Adipose tissue (tissue), 3 donors: ENCODE results near the gene TAF4. TPM values are rescaled to one million over a fixed set of nuclear protein-coding genes. Genes with fewer than 3 reads are reported as not detected.

Experiments
- H3K27ac ChIP-seq: one replicate; pipeline ENCODE4 v1.5.1; 2013; ENCODE audit warnings: low read depth, low read length
- WGBS, 3 donors: extraction: QIAGEN DNeasy Blood & Tissue Kit; methylation state at CpG; one replicate each; pipeline ENCODE4 v1.1.7; 2013; 5-methylcytosine and 5-hydroxymethylcytosine counted together
- polyA plus RNA-seq, 3 donors: library from polyadenylated mRNA; stranded (reverse); fragments of 200-250 nt; gene quantifications; one replicate each; pipeline ENCODE4 v1.2.3, GENCODE V29; 2013
- donor health status: healthy with polysubstance abuse.
- donor health status: Bipolar disorder and iron deficiency.
- donor health status: healthy.

The TAF4 gene
- polyA plus RNA-seq, 3 donors = 4.5 to 5.8 (median 5.0) TPM

DNA sequence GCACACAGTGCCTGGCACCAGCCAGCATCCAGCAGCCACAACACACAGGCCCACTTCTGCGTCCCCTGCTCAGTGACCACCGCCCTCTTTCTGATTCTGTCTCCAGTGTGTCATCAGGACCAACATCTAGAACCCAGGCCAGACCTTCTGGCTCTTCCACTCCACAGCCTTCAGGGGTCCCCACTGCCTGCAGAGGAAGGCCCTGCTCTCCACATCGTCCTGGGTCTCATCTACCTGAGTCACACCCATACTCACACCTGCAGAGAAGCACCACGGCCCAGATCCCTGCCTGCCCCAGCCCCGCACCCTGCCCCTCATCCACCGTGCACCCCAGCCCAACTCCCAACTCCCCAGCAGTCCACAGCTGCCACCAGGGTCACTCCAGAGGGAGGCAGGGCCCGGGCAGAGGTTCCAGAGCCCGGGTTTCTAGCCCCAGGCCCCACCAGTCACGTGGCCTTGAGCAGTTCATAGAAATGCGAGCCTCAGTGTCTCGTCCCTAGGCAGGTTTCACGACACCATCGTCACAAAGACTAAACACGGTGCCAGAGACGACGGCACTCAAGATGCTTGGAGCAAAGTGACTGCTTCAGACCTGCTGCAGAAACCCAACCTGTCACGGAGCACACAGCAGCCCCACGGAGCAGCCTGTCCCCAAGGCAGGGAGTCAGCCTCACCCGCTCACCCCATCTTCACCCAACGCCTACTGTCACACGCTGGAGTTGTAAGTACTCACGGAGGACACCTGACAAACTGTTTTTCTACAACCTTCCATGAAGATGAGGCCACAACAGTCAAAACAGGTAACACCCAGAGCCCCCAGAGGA lies 16.1 kb downstream of the TAF4 start:
- H3K27ac ChIP-seq = no peak overlapping the region
- 81 to 94% (median 92%) methylated on average over 22 of the region's 22 CpGs for WGBS, 3 donors

DNA sequence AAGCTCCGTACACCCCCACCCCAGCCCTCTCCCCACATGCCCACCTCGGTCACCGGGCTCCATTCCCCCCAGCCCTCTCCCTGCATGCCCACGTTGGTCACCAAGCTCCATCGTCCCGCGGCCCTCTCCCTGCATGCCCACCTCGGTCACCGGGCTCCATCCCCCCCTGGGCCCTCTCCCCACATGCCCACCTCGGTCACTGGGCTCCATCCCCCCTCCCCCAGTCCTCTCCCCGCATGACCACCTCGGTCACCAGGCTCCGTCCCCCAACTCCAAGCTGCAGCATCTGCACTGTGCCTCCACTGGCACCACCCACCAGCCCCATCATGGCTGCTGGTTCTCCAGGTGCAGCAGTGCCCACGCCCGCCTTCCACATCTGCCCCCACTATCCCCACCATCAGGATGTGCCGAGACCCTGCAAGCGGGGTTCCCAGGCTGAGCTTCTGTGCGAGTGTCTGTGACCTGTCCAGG lies 16.8 kb downstream of the TAF4 start:
- H3K27ac ChIP-seq = no peak overlapping the region
- WGBS, 3 donors = 90 to 95% (median 91%) methylated on average over 16 to 18 of the region's 18 CpGs

DNA sequence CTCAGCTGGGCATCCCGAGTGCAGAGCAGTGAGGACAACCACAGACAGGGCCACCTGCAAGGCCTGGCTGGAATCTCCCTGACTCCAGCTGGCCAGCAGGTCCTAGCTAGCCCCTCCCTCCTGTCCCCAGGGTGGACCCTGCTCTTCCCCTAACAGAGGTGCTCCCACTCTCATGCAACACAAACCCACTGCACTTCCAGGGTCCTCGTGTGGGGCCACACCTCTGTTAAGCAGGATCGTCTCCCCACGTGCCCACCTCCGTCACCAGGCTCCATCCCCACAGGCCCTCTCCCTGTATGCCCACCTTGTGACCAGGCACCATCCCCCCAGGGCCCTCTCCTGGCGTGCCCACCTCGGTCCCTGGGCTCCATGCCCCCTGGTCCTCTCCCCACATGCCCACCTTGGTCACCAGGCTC lies 17.3 kb downstream of the TAF4 start:
- WGBS, 3 donors = 87 to 94% (median 94%) methylated on average over 7 of the region's 7 CpGs
- H3K27ac ChIP-seq = no peak overlapping the region

DNA sequence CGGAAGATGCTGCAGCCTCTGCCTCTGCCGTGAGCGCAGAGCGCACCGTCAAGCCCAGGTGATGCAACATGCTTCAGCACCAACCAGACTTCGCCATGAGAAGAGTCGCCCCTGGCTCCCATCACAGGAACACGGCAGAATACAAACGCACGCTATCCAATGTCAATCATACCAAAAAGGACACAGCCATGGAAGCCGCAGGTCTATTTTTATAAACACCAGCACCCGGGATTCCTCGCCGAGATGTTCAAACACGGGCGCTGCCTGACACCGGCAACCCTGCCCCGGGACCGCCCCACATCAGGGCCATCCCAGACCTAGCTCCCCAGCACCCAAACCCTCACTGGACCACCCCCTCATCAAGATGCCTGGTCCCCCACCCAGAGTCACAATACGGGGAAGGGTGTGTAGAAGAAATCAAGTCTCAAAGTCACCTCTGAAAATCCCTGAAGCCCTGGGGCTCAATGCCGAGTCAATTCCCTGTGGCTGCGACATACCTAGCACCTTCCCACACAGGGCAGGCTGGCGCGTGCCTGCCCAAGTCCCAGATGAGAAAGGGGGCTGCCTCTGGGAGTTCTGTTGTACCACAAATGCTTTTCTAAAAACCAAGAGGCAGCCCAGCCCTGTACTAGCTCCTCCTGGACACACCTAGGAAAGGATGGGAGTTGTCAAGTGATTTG lies 17.9 kb downstream of the TAF4 start:
- WGBS, 3 donors = 90 to 95% (median 93%) methylated on average over 24 of the region's 24 CpGs
- H3K27ac ChIP-seq = no peak overlapping the region

DNA sequence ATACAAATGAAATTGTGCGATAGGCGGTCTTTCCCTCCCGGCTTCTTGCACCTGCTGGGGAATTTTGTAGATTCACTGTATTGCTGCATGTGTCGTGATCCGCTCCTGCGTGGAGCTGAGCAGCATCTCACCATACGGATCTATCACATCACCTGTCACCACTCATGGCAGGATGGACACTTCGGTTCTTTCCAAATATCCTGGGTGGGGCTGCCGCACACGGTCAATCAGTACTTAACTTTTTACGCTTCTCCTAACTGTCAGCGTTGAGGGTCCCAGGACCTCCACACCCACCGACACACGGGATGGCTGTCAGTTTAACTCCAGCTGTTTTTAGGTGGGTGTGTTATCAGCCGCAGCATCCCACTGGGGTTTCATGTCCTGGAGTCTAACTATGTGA lies 19.2 kb downstream of the TAF4 start:
- WGBS, 3 donors = 90 to 93% (median 90%) methylated on average over 15 of the region's 15 CpGs

DNA sequence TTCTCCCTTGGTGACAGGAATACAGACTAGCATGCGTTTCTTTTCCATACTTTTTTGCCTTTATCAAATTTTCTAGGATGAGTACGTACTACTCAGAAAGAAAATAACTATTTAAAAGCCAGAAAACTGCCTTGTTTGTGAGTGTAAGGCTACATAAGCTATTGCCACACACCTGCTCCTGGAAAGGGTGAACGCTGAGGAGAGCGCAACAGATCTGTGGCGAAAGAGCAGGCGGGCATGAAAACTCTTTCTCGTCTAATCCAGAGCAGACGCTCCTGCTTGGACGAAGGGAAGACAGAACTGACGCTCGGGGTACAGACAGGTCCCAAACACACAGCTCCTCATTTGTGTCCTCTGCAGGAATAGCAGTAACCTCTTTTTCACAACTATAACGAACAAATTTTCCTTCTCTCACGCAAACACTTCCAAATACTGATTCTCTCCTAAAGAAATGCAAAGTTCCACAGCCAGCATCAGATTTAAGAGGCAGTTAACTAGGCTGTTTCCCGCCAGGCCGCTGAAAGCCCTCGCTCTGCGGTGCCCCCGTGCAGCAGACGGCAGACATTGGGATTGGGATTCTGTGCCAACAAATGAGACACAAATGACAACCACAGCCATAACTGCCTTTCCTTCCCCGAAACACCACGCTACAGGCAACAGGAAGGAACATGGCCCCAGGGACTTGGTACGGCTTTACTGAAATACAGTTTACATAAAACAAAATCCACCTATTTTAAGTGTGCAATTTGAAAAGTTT lies 20.0 kb downstream of the TAF4 start:
- 67 to 87% (median 70%) methylated on average over 22 of the region's 22 CpGs for WGBS, 3 donors
- H3K27ac ChIP-seq = no peak overlapping the region

More for the DNA sequence above, 19.2 kb downstream of the TAF4 start:
- no peak overlapping the region for H3K27ac ChIP-seq

DNA sequence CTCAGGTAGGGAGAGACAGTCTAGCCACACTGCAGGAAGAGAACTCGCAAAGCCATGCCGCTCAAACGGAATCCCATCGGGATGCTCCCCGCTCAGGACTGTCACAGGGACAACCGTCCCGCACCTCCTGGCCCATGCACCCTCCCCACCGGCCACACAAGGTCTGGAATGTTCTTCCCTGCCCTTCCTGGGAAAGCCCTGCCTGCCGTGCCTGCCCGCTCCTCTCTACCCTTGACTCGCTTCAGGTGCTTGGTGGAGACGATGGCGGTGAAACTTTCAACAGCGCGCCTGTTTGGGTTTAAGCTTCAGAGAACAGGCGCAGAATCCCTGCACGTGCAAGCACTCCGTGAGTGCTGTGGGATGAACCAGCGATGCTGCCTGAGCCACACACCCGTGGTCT lies 20.6 kb downstream of the TAF4 start:
- WGBS, 3 donors = 90 to 93% (median 92%) methylated on average over 20 of the region's 20 CpGs
- no peak overlapping the region for H3K27ac ChIP-seq

DNA sequence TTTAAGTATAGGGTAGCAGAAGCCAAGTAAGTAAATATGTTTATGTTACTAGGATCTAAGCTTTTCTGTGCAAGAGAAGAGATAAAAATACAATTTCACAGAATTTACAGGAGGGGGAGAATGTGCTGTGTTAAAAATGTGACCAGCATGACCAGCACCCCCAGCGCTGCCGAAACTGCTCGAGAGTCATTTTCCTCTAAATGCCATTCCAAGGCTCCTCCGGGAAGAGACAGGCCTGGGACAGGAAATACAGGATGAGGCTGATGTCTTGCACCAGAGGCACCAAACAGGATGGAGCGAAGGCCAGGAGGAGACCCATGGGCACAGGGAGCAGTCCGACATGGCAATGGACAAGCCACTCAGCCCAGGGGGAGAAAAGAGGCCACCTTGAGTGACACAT lies 21.1 kb downstream of the TAF4 start:
- no peak overlapping the region for H3K27ac ChIP-seq
- 53 to 60% (median 57%) methylated on average over 6 of the region's 6 CpGs for WGBS, 3 donors

DNA sequence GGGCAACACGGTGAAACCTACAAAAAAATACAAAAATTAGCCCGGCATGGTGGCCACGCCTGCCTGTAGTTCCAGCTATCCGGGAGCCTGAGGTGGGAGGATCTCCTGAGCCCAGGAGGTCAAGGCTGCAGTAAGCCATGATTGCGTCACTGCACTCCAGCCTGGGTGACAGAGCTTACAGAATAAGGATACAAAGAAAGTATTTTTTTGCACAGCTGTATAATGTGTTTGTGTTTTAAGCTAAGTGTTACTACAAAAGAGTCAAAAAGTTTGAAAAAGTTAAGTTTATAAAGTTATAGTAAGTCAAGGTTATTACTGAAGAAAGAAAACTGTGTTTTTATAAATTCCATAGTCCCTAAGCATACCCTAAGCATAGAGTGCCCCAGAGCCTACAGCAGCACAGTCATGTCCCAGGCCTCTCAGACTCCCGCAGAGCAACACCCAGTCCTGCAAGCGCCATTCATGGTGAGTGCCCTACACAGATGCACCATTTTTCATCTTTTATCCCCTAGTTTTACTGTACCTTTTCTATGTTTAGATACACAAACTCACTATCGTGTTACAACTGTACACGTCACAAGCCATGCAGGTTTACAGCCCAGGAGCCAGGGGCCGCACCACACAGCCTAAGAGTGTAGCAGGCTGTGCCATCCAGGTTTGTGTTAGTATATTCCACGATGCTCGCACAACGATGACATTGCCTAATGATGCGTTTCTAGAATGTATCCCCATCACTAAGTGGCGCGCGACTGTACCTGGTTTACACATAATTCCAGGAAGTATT lies 22.4 kb downstream of the TAF4 start:
- 73 to 79% (median 77%) methylated on average over 17 of the region's 17 CpGs for WGBS, 3 donors

DNA sequence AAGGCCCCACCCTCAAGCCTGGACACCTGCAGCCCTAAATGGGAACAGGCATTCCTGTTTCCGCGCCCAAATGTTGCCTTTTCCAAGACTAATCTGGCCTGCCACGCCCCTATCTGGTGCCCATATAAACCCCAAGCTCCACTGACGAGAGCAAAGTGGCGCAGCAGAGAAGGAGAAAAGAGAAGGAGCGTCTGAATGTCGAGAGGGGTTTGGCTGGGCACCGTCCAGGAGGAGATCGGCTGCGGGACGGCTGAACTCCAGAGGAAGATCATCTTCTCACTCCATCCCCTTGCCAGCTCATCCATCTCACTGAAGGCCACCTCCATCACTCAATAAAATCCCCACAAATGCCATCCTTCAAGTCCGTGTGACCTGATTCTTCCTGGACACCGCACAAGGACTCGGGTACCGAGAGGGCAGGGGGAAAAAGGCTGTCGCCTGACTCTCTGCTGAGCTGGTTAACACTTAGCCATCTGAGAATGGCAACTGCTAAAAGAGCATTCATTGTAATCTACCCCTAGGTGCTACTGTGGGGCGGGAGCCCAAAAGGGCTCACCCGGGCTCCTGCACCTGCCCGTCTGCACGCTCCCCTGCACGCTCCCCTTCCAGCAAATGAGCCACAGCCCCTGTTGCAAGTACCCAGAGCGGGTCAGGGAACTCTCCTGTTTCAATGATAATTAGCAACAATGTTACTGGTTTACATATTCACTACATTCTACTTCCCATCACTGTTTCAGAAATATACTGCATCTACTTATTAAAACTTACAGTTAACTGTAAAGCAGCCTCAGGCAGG lies 23.5 kb downstream of the TAF4 start:
- 92 to 98% (median 96%) methylated on average over 22 of the region's 22 CpGs for WGBS, 3 donors
- no peak overlapping the region for H3K27ac ChIP-seq

More for the DNA sequence above, 22.4 kb downstream of the TAF4 start:
- no peak overlapping the region for H3K27ac ChIP-seq

DNA sequence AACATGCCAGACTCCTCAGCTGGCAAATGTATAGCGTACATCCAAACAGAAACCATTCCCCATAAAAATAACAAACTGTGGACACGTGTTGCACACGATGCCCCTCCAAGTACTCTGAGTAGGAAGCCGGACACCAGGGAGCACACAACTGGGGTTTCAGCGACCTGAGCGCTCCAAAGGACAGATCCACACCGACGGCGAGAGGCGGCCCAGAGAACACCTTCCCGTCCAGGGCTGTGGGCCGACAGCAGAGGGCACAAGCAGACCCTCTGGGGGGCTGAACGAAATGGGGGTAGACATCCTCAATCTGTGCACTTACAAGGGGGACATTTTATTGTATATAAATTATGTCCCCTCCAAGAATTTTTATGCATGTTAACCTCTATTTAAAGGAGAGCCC lies 24.7 kb downstream of the TAF4 start:
- 91 to 95% (median 93%) methylated on average over 13 of the region's 13 CpGs for WGBS, 3 donors
- no peak overlapping the region for H3K27ac ChIP-seq

DNA sequence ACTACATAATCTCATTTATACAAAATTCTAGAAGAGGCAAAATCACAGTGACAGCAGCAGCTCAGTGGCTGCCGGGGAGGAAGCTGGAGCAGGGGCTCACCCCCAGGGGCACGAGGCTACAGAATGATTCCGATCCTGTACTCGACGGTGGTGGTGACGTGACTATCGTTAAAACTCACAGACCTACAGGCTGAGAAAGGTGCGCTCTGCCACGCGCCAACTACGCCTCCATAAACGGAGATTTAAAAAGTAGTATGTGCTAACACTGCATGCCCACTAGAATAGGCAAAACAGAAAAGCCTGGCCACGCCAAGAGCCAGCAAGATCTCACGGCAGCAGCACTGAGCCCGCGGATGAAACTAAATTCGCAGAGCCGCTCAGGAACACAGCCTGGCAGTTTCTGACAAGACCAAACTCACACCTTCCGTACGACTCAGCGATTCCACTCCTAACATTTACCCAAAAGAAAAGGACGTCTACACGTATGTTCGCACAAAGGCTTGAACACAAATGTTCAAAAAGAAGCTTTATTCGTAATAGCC lies 25.2 kb downstream of the TAF4 start:
- WGBS, 3 donors = 92 to 95% (median 94%) methylated on average over 25 of the region's 25 CpGs
- H3K27ac ChIP-seq = no peak overlapping the region

DNA sequence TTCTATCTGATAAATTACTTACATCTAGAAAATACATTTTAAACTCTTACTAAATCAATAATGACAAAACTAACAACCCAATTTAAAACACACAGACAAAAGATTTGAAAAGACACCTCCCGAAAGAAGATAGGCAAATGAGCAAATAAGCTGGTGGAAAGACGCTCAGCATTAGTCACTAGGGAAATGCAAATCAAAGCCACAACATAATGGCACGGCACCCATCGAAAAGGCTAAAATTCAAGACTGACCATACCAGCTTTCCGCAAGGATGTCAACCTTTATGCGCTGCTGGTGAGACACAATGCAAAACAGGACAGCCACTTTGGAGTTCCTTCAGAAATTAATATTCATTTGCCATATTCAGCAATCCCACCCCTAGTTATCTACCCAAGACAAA lies 25.9 kb downstream of the TAF4 start:
- H3K27ac ChIP-seq = no peak overlapping the region
- 73 to 96% (median 95%) methylated on average over 6 of the region's 6 CpGs for WGBS, 3 donors

DNA sequence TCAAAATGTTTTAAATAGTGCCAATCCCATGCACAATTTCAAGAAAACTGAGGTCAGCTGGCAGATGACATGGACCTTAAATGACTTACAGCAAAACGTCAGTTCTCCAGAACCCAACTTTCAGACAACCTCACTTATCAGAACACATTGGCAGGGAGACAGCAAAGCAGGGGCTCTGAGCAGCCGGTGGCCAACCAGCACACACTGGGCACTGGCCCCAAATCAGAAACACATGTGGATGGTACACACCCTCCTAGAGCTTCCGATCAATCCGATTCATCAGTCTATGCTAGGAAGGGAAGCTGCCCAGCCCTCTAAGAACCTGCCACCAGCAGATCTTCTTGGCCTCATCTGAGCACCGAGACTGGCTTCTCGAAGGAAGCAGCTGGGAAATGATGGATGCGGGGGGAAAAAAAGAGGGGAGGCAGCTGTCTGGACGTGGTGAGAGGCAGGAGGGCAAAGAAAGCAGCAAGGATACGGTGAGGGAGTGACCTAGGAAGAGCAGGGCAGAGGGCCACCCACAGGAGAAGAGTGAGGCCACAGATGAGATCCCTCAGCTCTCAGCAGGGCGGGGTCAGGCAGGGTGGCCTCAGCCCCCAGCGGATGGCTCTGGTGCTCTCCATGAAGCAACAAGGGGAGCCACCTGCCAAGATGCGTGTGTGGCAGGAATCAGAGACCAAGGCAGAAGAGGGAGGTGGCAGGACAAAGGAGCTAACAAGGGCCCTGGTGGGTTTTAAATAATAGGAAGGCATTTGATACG lies 32.9 kb downstream of the TAF4 start:
- H3K27ac ChIP-seq = no peak overlapping the region
- WGBS, 3 donors = 56 to 74% (median 70%) methylated on average over 13 of the region's 13 CpGs

DNA sequence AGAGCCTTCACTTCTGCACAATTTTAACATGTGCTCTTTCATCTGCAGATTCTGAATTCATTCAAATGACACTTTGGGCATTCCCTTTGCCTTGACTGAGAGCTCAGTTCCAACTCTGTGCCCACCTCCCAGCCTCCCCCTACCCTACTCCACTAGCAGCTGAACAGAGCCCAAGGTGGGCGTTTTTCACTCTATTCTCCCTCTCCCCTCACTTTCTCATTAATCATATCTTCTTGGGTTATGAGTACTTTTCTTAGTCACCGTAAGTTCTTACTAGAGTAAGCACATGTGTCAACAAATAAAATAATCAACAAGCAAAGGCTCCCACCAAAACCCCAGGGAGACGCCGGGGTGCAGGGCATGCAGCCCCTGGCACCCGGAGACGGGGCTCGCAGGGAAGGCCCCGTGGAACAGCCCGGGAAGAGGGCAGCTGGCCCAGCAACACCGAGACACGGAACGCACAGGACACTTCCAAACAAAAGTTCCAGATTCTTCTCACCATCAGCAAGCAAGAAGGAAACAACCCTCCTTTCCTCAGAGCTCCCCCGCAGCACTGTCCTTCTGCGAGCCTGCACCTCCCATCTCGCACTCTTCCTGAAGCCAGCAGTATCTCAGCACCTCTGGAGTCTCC lies 34.1 kb downstream of the TAF4 start:
- WGBS, 3 donors = 78 to 93% (median 88%) methylated on average over 15 of the region's 15 CpGs

DNA sequence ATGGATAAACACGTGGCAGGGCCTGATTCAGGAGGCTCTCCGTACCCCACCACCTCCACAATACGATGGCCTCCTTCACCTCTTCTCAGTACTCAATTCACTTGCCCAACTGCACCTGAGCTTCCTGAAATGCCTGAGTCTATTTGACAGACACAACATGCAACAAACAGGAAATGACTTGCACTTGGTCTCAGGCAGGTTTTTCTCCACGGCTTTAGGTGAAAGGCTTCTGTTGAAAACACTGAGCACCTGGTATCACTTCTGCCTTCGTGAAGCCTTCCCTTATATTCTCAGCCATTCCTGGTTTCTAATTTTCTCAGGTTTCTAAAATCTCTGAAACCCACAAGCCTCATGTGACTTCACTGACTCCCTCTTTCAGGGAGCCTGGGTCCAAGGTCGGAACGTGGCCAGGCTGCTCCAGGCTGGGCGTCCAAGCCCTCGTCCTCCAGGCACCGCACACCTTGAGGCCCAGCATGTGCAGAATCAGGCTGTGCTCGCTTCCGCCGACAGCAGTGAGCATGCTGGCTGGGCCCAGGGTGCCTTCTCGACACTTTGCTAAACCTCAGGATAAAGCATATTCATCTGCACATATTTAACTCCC lies 34.7 kb downstream of the TAF4 start:
- no peak overlapping the region for H3K27ac ChIP-seq
- 56 to 73% (median 72%) methylated on average over 14 of the region's 14 CpGs for WGBS, 3 donors

More for the DNA sequence above, 34.1 kb downstream of the TAF4 start:
- no peak overlapping the region for H3K27ac ChIP-seq
